A204.1 (cell line): ENCODE results near the gene NNT.
"Not testable (repeated sequence)": the region's sequence is repeated elsewhere in the genome, so short reads cannot be mapped to it uniquely, and the experiment has no call there.

Experiments used
- FAIRE-seq: peaks from 2 replicates; lab custom pipeline; 2012; peaks lifted over from hg19 to GRCh38; lab: Jason Lieb, UNC

The NNT gene

DNA sequence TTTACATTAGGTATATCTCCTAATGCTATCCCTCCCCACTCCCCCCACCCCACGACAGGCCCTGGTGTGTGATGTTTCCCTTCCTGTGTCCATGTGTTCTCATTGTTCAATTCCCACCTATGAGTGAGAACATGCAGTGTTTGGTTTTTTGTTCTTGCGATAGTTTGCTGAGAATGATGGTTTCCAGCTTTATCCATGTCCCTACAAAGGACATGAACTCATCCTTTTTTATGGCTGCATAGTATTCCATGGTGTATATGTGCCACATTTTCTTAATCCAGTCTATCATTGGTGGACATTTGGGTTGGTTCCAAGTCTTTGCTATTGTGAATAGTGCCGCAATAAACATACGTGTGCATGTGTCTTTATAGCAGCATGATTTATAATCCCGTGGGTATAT lies 64.4 kb downstream of the NNT start:
- FAIRE-seq, result not testable (repeated sequence)

GRCh38 chr5:43674536-43674935 lies 71.6 kb downstream of the NNT start:
- FAIRE-seq, result no peak

DNA sequence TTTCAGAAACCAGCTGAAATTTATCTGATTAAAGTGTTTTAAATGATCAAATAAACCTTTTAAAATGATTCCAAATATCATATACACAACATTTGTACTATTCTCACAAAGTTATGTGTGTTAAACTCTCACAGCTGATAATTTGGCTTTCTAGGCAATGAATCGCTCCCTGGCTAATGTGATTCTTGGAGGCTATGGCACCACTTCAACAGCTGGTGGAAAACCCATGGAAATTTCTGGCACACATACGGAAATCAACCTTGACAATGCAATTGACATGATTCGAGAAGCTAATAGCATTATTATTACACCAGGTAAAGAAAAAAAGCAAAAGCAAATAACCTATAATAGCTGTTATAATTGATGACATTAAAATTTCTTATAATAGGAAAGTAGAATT lies 72.4 kb downstream of the NNT start:
- no peak for FAIRE-seq

DNA sequence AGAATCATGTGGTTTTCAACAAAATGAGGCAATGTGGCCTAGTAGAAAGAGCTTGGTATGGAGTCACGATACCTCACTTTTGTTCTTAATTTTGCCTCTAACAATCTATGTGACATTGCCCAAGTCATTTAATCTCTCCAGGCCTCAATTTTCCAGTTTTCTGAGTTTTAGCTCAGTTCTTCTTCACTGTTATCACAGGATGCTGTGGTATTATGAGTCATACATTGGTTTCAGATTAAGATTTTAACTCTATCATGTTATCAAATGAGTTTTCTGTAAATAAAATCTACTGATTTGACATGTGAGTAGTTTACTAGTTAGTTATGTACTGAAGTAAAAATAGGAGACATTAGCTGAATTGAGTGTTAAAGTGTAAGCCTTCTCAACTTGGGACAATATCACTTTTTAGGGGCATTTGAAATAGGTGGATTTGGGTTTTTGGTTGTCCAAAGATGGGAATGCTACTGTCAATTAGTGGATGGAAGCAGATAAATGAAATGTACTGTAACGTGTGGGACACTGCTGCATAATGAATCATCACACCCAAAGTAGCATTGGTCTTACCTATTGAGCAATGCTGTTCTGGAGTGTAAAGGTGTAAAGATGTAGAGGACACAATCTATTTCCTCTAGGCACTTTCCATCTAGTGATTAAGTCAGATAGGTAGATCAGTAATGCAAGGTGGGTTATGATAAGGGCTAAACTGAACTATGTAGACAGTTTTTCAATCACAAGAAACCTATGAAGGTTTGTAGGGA lies 73.3 kb downstream of the NNT start:
- FAIRE-seq, result no peak

DNA sequence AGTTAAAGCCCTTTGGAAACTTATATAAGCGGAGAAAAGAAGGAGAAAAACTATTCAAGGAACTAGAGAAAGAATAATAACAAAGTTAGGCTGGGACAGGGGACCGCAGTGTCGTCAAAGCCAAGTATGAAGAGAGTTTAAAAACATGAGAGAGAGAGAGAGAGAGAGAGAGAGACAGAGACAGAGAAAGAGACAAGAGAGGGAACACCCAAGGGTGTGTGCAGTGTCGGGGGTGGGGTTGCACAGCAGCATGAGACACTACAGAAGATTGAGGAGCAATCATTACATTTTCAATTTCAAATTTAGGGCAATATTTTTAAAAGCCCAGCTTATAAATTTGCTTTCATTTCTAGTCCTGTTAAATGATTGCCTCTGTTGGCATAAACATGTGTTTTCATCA lies 74.3 kb downstream of the NNT start:
- FAIRE-seq, result no peak

- FAIRE-seq, result no peak
Measured at GRCh38 chr5:43679214-43679613, 76.2 kb downstream of the NNT start.

DNA sequence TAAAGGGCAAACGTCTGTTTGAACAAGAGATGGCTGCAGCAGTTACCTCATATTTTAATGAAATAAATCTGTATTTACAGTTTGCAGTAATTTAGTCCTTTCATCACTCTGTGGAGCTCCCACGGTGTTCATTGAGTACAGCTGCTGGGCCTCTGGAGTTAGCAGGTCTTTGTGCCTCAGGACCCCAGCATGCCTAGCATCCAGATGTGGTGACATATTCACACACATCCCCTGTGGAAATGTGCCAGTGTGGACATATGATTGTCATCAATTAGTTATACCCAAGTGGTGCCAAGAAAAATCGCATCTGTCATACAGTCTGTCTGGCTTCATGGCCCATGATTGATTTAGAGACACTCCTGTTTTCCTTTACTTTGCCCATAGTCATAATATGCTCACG lies 77.3 kb downstream of the NNT start:
- FAIRE-seq, result no peak

GRCh38 chr5:43683884-43684471 lies 81.0 kb downstream of the NNT start:
- no peak for FAIRE-seq

DNA sequence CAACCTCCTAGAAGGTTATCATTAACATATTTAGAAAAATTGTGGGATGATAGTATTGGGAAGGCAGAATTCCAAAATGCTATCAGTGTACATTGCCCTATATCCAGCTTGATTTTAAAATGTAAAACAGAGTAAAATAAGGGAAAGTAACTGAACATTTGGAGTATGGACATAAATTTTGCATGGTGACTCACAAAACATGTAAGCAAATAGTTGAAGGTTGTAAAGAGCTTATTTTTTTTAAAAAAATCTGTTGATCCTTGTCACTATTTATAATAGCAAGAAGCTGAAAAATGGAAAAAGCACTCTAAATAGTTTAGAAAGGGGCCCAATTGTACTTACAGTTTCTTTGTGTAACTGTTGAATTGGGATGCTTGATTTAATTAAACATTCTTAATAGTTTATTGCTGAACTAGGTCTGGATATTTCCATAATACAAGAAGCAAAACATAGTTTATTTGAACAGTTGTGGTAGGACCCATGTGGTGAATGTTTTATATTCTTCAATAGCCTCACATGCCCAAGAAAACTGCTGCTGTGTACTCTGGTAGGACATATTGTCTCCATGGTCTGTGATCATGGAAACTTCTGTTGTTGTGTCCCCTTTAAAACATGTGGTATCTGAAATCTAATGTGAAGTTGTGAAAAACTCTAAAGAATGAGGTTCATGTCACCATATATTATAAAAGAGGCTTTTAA lies 82.4 kb downstream of the NNT start:
- no peak for FAIRE-seq

DNA sequence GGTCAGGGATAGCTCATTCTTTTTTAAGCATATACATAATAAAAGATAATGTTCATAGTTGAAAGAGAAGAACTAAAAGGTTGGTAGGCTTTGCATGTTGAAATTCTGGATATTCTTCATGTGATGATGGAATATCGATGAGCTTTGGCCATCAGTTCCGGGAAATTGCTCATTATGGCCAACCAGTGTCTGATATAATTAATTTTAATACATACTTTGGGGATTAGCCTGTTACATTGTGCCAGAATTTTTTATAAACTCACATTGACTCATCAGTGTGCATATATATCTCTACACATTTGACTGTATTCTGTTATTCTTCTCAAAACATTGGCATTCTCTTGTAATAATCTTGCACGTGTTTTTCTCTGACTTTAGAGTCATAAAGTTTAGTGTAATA lies 84.3 kb downstream of the NNT start:
- FAIRE-seq, result no peak

- no peak for FAIRE-seq
Measured at GRCh38 chr5:43691275-43691674, 88.3 kb downstream of the NNT start.

DNA sequence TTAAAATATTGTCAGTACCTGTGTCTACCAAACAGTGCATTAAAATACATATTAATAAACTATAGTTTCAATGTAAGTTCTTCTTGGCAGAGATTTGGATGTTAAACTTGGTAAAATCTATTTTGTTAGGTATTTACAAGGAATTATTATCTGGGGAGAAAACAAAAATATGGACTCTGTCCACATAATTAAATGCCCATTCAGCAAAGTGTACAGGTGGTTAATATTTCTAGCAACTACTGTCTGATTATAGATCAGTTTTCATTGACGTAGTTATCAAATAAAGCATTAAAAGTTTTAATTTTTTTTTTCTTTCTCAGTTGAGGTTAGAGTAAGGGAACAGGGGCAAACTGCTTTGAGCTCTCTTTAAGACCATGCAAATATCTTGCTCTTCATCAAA lies 88.9 kb downstream of the NNT start:
- FAIRE-seq, result no peak

GRCh38 chr5:43693411-43693810 lies 90.4 kb downstream of the NNT start:
- FAIRE-seq, result no peak

GRCh38 chr5:43694027-43694426 lies 91.0 kb downstream of the NNT start:
- no peak for FAIRE-seq

DNA sequence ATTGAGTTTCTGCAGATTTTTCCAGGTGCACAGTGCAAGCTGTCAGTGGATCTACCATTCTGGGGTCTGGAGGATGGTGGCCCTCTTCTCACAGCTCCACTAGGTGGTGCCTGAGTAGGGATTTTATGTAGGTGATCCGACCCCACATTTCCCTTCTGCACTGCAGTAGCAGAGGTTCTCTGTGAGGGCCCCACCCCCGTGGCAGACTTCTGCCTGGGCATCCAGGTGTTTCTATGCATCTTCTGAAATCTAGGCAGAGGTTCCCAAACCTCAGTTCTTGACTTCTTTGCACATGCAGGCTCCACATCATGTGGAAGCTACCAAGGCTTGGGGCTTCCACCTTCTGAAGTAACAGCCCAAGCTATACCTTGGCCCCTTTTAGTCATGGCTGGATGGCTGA lies 93.5 kb downstream of the NNT start:
- FAIRE-seq, result not testable (repeated sequence)

GRCh38 chr5:43699910-43700309 lies 96.9 kb downstream of the NNT start:
- FAIRE-seq, result no peak

- no peak for FAIRE-seq
Measured at GRCh38 chr5:43700601-43701000, 97.6 kb downstream of the NNT start.

DNA sequence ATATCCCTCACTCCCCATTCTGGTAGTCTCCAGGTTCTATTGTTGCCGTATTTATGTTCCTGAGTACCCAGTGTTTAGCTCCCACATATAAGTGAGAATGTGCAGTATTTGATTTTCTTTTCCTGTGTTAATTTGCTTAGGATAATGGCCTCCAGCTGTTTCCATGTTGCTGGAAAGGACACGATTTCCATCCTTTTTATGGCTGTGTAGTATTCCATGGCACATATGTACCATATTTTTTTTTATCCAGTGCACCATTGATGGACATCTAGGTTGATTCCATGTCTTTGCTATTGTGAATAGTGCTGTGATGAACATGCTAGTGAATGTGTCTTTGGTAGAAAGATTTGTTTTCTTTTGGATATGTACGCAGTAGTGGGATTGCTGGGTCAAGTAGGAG lies 98.2 kb downstream of the NNT start:
- FAIRE-seq, result no peak

- FAIRE-seq, result no peak
Measured at GRCh38 chr5:43702293-43702692, 99.3 kb downstream of the NNT start.

- no peak for FAIRE-seq
Measured at GRCh38 chr5:43702815-43703214, 99.8 kb downstream of the NNT start.

DNA sequence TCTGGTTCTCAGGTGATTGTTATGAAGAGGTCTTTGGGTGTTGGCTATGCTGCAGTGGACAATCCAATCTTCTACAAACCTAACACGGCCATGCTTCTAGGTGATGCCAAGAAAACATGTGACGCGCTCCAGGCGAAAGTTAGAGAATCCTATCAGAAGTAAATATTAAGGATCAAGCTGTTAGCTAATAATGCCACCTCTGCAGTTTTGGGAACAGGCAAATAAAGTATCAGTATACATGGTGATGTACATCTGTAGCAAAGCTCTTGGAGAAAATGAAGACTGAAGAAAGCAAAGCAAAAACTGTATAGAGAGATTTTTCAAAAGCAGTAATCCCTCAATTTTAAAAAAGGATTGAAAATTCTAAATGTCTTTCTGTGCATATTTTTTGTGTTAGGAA lies 101.3 kb downstream of the NNT start:
- no peak for FAIRE-seq

DNA sequence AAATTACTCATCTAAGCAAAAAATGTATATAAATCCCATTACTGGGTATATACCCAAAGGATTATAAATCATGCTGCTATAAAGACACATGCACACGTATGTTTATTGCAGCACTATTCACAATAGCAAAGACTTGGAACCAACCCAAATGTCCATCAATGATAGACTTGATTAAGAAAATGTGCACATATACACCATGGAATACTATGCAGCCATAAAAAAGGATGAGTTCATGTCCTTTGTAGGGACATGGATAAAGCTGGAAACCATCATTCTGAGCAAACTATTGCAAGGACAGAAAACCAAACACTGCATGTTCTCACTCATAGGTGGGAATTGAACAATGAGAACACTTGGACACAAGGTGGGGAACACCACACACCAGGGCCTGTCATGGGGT lies 103.6 kb downstream of the NNT start:
- FAIRE-seq, result not testable (repeated sequence)

GRCh38 chr5:43711496-43711895 lies 108.5 kb downstream of the NNT start:
- no peak for FAIRE-seq

GRCh38 chr5:43712081-43712480 lies 109.1 kb downstream of the NNT start:
- FAIRE-seq, result no peak
